Measurements from ENCODE around the gene OTP.

Gene OTP

DNA sequence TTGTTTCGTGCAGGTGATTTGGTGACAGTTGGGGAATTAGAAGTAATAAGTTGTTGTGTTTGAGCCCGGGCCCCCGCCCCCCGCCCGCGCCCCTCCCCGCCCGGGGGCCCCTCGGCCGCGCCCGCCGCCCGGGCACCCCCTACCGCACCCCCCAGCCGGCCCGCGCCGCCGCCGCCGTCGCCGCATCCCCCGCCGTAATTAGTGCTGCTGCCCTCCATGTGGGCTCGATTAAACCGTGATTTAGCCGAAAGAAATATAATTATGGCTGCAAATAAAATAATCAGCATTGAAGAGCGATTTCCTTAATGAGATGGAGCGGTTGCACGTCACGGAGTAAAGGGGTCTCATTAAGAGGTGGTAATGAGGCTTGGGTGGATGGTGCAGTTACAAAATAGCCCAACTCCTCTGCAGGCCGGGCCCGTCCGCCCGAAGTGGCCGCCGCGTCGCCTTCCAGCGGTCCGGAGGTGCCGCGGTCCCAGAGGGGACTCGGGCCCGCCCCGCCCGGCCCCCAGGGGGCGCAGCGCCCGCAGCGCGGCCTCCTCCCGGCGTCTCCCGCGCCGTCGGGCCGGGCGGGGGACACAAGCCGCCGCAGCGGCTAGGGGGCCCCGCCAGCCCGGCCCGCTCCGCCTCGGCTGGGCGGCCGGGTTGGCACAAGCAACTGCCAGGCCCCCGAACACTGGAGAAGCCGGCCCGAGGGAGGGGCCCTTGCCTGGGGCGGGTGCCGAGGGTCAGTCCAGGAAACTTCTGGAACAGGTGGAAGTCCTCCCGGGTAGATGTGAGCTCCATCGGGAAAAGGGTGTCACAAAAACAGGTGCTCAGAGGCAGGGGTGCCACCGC, 6.9 kb upstream of the OTP start:
- H2AK5ac ChIP-seq (ENCODE audit: low read length): no peak overlapping the region
- no peak overlapping the region for H3K23ac ChIP-seq (ENCODE audit: low read length)
- no peak overlapping the region for H3K56ac ChIP-seq (ENCODE audit: low read length)
- H3K27me3 ChIP-seq (ENCODE audit: insufficient read depth, low read length, poor library complexity): peaks cover 61% of the 10 kb centered on the region
- H4K8ac ChIP-seq (ENCODE audit: low read depth, low read length): no peak overlapping the region
- H2BK120ac ChIP-seq (ENCODE audit: low read depth, low read length): no peak overlapping the region
- H3K4me2 ChIP-seq (ENCODE audit: low read length): peak overlapping the region; percentile 43
- no peak overlapping the region for H2BK15ac ChIP-seq (replicated peaks; ENCODE audit: low read depth)
- H2BK5ac ChIP-seq (ENCODE audit: low read length): no peak overlapping the region
- H3K4me1 ChIP-seq (ENCODE audit: control insufficient read depth, low read depth, low read length): no peaks in the 10 kb centered on the region
- no peak overlapping the region for H3K9ac ChIP-seq (ENCODE audit: low read length)
- H3K4me3 ChIP-seq (ENCODE audit: low read length): no peak overlapping the region
- WGBS (ENCODE audit: extremely low coverage, insufficient coverage, low lambda C conversion rate): no CpG with 5 or more reads among the region's 80 CpGs
- no peaks in the 10 kb centered on the region for H3K36me3 ChIP-seq (ENCODE audit: control insufficient read depth, insufficient read depth, low read length)
- H3K18ac ChIP-seq (ENCODE audit: low read length): no peak overlapping the region
- no peak overlapping the region for H3K4ac ChIP-seq (ENCODE audit: low read depth, low read length)
- no peaks in the 10 kb centered on the region for H3K79me2 ChIP-seq (ENCODE audit: control insufficient read depth, insufficient read depth, low read length)
- DNase-seq: no peak
- H3K27ac ChIP-seq (ENCODE audit: low read depth, low read length): no peak overlapping the region
- H3K79me1 ChIP-seq (ENCODE audit: low read length): no peaks in the 10 kb centered on the region
- H4K5ac ChIP-seq (ENCODE audit: low read length): no peak overlapping the region

DNA sequence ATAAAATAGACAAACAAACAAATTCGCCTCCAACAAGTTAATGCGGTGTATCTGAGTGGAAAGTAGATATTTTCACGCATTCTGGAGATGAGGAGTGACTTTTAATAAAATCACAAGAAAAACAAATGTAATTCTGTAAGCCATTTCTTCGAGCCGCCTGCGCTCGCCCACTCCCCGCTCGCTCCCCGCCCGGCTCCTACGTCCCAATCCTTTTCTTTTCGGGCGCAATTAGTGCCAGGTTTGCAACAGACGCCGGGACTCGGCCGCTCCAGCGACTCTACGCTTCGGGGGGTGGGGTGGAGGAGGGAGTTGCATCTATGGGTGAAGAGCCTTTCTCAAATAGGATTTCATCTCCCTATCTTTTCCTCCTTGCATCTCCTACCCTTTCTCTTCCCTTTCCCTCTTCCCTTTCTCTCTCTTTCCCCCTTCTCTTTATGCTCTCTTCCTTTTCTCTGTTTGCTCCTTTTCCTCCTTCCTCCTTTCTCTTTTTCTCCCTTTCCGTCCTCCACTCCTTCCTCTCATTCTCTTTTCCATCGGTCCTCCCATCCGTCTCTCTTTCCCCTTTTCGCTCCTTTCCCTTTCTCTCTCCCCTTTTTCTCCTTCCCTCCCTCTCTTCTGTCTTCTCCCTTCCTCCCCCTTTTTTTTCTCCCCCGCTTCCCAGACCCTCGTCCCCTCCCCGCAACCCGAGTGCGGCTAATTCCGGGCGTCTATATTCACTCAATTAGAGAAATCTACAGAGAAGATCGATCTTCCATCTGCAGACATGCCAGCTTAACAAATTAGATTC, 6.1 kb upstream of the OTP start:
- Histone ChIP-seq H2BK15ac (replicated peaks; ENCODE audit: low read depth) (no peak overlapping the region), H2AK5ac (ENCODE audit: low read length) (no peak overlapping the region)

DNA sequence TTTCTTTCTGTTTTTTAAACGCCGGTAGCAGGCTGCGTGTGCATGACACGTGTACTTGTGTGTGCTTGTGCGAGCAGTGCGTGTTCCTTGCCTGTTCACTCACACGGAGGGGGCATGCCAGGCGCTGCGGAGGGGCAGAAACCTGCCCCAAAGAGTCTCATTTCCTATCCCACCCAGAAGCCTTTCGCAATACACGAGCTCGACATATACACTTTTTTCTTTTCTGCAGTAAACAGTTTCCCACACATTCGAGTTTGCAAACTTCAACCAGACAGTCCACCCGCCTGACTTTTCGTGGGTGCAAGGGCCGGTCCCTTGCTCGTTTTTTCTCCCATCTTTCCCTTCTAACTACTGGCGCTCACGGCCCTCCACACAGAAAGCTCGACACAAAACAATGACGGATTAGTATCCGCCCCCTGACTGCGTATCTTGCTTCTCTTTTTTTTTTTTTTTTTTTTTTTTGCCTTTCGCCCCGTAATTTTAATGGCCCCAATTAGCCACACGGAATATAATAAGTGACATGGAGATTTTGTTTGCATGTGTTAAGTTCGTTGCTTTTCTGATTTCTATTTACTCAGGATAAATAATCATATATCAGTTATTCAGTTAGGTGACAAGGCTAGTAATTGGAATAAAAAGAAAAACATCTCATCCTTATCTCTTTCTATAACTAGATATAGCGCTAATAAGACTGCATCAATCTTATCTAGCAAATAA, 5.3 kb upstream of the OTP start:
- no peak overlapping the region for H3K4me3 ChIP-seq (ENCODE audit: low read length)
- H3K4me2 ChIP-seq (ENCODE audit: low read length): peak overlapping the region; percentile 2
- H3K27me3 ChIP-seq (ENCODE audit: insufficient read depth, low read length, poor library complexity): peaks cover 58% of the 10 kb centered on the region
- H3K4me1 ChIP-seq (ENCODE audit: control insufficient read depth, low read depth, low read length): no peaks in the 10 kb centered on the region
- no peak overlapping the region for H4K8ac ChIP-seq (ENCODE audit: low read depth, low read length)
- no peaks in the 10 kb centered on the region for H3K79me1 ChIP-seq (ENCODE audit: low read length)
- no peak overlapping the region for H3K9ac ChIP-seq (ENCODE audit: low read length)
- H3K79me2 ChIP-seq (ENCODE audit: control insufficient read depth, insufficient read depth, low read length): no peaks in the 10 kb centered on the region
- H3K56ac ChIP-seq (ENCODE audit: low read length): no peak overlapping the region
- H3K23ac ChIP-seq (ENCODE audit: low read length): peak overlapping the region; percentile 83
- no peak overlapping the region for H2BK5ac ChIP-seq (ENCODE audit: low read length)
- H3K27ac ChIP-seq (ENCODE audit: low read depth, low read length): no peak overlapping the region
- peak; percentile 42 for DNase-seq
- H2BK15ac ChIP-seq (replicated peaks; ENCODE audit: low read depth): no peak overlapping the region
- H2AK5ac ChIP-seq (ENCODE audit: low read length): no peak overlapping the region
- no peak overlapping the region for H4K5ac ChIP-seq (ENCODE audit: low read length)
- H2BK120ac ChIP-seq (ENCODE audit: low read depth, low read length): no peak overlapping the region
- no CpG with 5 or more reads among the region's 28 CpGs for WGBS (ENCODE audit: extremely low coverage, insufficient coverage, low lambda C conversion rate)
- H3K36me3 ChIP-seq (ENCODE audit: control insufficient read depth, insufficient read depth, low read length): no peaks in the 10 kb centered on the region
- no peak overlapping the region for H3K4ac ChIP-seq (ENCODE audit: low read depth, low read length)
- H3K18ac ChIP-seq (ENCODE audit: low read length): no peak overlapping the region

More for the DNA sequence above, 6.1 kb upstream of the OTP start:
- no peak overlapping the region for H3K23ac ChIP-seq (ENCODE audit: low read length)
- no peak overlapping the region for H4K8ac ChIP-seq (ENCODE audit: low read depth, low read length)
- no peak overlapping the region for H2BK5ac ChIP-seq (ENCODE audit: low read length)
- H3K9ac ChIP-seq (ENCODE audit: low read length): no peak overlapping the region
- H3K4me2 ChIP-seq (ENCODE audit: low read length): peak overlapping the region; percentile 35
- H3K56ac ChIP-seq (ENCODE audit: low read length): no peak overlapping the region
- H3K27ac ChIP-seq (ENCODE audit: low read depth, low read length): no peak overlapping the region
- peaks cover 58% of the 10 kb centered on the region for H3K27me3 ChIP-seq (ENCODE audit: insufficient read depth, low read length, poor library complexity)
- H3K4me1 ChIP-seq (ENCODE audit: control insufficient read depth, low read depth, low read length): no peaks in the 10 kb centered on the region
- no CpG with 5 or more reads among the region's 33 CpGs for WGBS (ENCODE audit: extremely low coverage, insufficient coverage, low lambda C conversion rate)
- H2BK120ac ChIP-seq (ENCODE audit: low read depth, low read length): no peak overlapping the region
- no peak overlapping the region for H3K4me3 ChIP-seq (ENCODE audit: low read length)
- no peaks in the 10 kb centered on the region for H3K36me3 ChIP-seq (ENCODE audit: control insufficient read depth, insufficient read depth, low read length)
- no peak overlapping the region for H3K18ac ChIP-seq (ENCODE audit: low read length)
- no peaks in the 10 kb centered on the region for H3K79me1 ChIP-seq (ENCODE audit: low read length)
- no peaks in the 10 kb centered on the region for H3K79me2 ChIP-seq (ENCODE audit: control insufficient read depth, insufficient read depth, low read length)
- peak; percentile 58 for DNase-seq
- no peak overlapping the region for H3K4ac ChIP-seq (ENCODE audit: low read depth, low read length)
- H4K5ac ChIP-seq (ENCODE audit: low read length): no peak overlapping the region

DNA sequence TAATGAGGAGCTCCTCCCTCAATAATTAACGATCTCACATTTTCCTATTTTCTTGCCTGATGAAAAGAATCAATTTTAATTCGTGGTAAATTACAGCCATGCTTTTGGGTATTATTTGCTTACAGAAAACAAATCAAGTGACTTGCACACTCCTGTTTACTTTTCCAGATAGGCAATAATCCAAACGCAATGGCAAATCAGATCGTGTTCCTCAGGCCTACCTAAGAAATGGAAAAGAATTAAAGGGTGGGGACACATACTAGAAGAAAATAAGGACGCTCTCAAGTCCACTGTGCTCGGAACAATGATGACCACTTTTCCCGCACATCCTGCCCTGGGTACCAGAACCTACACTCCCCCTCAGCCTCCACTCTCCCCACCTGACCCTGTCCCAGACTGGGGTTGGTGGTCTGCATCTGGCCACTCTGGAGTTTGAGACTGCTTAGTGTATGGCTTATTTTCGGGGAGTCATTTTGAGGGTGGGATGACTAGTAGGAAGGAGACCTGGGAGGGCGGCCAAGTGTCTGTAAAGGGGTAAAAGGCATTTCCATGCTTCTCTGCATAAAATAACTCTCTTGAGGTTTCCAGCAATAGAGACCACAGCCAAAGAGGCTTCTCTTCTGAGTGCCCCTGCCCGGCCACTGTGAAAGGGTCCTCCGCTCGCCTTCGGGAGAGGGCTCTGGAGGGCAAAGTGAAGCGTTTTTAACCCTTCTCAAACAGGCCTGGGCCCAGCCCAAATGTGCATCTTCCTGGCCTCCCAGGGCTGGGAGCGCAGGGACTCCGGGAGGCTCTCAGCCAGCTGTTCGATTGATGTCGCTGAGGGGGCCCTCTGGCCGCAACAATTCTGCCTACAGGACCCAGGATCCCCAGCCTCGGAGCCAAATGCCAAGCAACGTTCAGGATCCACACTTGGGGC, 4.5 kb upstream of the OTP start:
- H2BK15ac ChIP-seq (replicated peaks; ENCODE audit: low read depth): no peak overlapping the region
- no peak overlapping the region for H3K56ac ChIP-seq (ENCODE audit: low read length)
- H3K4me2 ChIP-seq (ENCODE audit: low read length): peak overlapping the region; percentile 2
- H3K79me1 ChIP-seq (ENCODE audit: low read length): no peaks in the 10 kb centered on the region
- H4K8ac ChIP-seq (ENCODE audit: low read depth, low read length): no peak overlapping the region
- peak overlapping the region; percentile 83 for H3K23ac ChIP-seq (ENCODE audit: low read length)
- no peak overlapping the region for H3K4ac ChIP-seq (ENCODE audit: low read depth, low read length)
- no peak overlapping the region for H2AK5ac ChIP-seq (ENCODE audit: low read length)
- no peak overlapping the region for H3K9ac ChIP-seq (ENCODE audit: low read length)
- H2BK120ac ChIP-seq (ENCODE audit: low read depth, low read length): no peak overlapping the region
- no peak overlapping the region for H3K18ac ChIP-seq (ENCODE audit: low read length)
- H3K36me3 ChIP-seq (ENCODE audit: control insufficient read depth, insufficient read depth, low read length): no peaks in the 10 kb centered on the region
- no peaks in the 10 kb centered on the region for H3K4me1 ChIP-seq (ENCODE audit: control insufficient read depth, low read depth, low read length)
- no peak overlapping the region for H3K4me3 ChIP-seq (ENCODE audit: low read length)
- peak; percentile 54 for DNase-seq
- H3K79me2 ChIP-seq (ENCODE audit: control insufficient read depth, insufficient read depth, low read length): no peaks in the 10 kb centered on the region
- no CpG with 5 or more reads among the region's 21 CpGs for WGBS (ENCODE audit: extremely low coverage, insufficient coverage, low lambda C conversion rate)
- H3K27ac ChIP-seq (ENCODE audit: low read depth, low read length): no peak overlapping the region
- H3K27me3 ChIP-seq (ENCODE audit: insufficient read depth, low read length, poor library complexity): peaks cover 58% of the 10 kb centered on the region
- H2BK5ac ChIP-seq (ENCODE audit: low read length): no peak overlapping the region
- no peak overlapping the region for H4K5ac ChIP-seq (ENCODE audit: low read length)

Measured in mesendoderm (in vitro differentiated cells).